Measurements from ENCODE around the gene PDIA2. TPM values are rescaled to one million over a fixed set of nuclear protein-coding genes. Genes with fewer than 3 reads are reported as not detected.

PDIA2 gene
- total RNA-seq, 2 donors from 2014 or later = 0.81 to 3.2 TPM

DNA sequence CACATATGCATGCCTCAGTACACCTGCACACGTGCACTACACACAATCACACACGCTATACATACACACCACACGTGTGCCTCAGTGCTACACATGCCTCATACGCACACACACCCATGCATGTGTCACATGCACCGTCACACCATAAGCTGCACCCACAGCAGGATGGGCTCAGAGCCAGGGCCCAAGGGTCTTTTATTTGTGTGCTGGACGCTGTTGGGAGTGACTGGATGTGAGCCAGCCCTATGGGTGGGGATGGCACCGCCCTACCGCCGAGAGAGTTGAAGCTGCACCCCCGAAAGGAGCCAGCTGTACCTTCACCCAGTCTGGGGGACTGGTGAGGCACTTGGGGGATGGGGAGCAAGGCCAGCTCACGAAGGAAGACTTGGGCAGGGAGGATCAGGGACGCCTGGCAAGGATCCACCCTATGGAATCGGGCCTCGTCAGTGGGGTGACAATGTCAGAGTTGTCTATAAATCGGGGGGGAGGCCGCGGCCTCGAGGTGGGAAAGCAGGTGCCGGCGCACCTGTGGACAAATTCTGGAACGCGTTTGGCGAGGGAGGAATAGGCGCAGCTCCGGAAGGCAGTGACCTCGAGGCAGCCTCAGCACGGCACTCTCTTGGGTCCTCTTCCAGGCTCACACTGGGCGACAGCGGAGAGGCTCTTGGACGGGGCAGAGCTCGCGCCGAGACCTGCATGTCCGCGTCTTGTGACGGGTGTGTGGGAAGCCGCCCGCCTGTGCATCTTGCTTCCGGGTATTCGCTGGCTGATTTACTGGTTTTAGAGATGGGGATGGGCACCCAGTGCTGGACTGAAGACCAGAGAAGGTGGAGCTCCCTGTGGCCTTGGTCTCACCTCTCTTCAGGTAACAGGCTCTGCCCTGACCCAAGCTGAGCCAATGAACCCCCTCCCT lies 14.6 kb upstream of the PDIA2 start:
- H3K9me3 ChIP-seq = no peaks in the 10 kb centered on the region
- no peaks in the 10 kb centered on the region for H3K27me3 ChIP-seq (replicated peaks; ENCODE audit: insufficient read depth)
- TF ChIP-seq, protein P1, sequence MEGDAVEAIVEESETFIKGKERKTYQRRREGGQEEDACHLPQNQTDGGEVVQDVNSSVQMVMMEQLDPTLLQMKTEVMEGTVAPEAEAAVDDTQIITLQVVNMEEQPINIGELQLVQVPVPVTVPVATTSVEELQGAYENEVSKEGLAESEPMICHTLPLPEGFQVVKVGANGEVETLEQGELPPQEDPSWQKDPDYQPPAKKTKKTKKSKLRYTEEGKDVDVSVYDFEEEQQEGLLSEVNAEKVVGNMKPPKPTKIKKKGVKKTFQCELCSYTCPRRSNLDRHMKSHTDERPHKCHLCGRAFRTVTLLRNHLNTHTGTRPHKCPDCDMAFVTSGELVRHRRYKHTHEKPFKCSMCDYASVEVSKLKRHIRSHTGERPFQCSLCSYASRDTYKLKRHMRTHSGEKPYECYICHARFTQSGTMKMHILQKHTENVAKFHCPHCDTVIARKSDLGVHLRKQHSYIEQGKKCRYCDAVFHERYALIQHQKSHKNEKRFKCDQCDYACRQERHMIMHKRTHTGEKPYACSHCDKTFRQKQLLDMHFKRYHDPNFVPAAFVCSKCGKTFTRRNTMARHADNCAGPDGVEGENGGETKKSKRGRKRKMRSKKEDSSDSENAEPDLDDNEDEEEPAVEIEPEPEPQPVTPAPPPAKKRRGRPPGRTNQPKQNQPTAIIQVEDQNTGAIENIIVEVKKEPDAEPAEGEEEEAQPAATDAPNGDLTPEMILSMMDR (IDR thresholded peaks at IDR 0.05) = no peak
- H3K27ac ChIP-seq = no peak overlapping the region
- ATAC-seq (ENCODE audit: insufficient number of reproducible peaks, low FRiP score, low read depth) = no peak
- no peaks in the 10 kb centered on the region for H3K4me1 ChIP-seq (ENCODE audit: control insufficient read depth in 1 of 2, low read depth in 2 of 2)
- peaks cover 7% of the 10 kb centered on the region for H3K36me3 ChIP-seq
- no peak for DNase-seq (ENCODE audit: low spot score)
- H3K4me3 ChIP-seq = no peak overlapping the region

- DNase-seq (ENCODE audit: low spot score) (no peak), ATAC-seq (ENCODE audit: insufficient number of reproducible peaks, low FRiP score, low read depth) (no peak)
- Histone ChIP-seq H3K4me3 (no peak overlapping the region), H3K27ac (no peak overlapping the region), H3K27me3 (replicated peaks; ENCODE audit: insufficient read depth) (no peaks in the 10 kb centered on the region), H3K9me3 (no peaks in the 10 kb centered on the region), H3K36me3 (peaks cover under 1% of the 10 kb centered on the region), H3K4me1 (ENCODE audit: control insufficient read depth in 1 of 2, low read depth in 2 of 2) (no peaks in the 10 kb centered on the region)
- TF ChIP-seq, protein P1 (IDR thresholded peaks at IDR 0.05) = no peak
These were observed 13.7 kb upstream of the PDIA2 start for GRCh38 chr16:269061-269796.

GRCh38 chr16:270381-271255 lies 12.3 kb upstream of the PDIA2 start:
- no peak for DNase-seq (ENCODE audit: low spot score)
- no peak for ATAC-seq (ENCODE audit: insufficient number of reproducible peaks, low FRiP score, low read depth)
- H3K27me3 ChIP-seq (replicated peaks; ENCODE audit: insufficient read depth) = no peaks in the 10 kb centered on the region
- no peaks in the 10 kb centered on the region for H3K36me3 ChIP-seq
- TF ChIP-seq, protein P1 (IDR thresholded peaks at IDR 0.05) = no peak
- H3K4me1 ChIP-seq (ENCODE audit: control insufficient read depth in 1 of 2, low read depth in 2 of 2) = peaks cover 0 to 9% of the 10 kb centered on the region in 2 donors
- no peak overlapping the region for H3K27ac ChIP-seq
- no peak overlapping the region for H3K4me3 ChIP-seq
- H3K9me3 ChIP-seq = no peaks in the 10 kb centered on the region

DNA sequence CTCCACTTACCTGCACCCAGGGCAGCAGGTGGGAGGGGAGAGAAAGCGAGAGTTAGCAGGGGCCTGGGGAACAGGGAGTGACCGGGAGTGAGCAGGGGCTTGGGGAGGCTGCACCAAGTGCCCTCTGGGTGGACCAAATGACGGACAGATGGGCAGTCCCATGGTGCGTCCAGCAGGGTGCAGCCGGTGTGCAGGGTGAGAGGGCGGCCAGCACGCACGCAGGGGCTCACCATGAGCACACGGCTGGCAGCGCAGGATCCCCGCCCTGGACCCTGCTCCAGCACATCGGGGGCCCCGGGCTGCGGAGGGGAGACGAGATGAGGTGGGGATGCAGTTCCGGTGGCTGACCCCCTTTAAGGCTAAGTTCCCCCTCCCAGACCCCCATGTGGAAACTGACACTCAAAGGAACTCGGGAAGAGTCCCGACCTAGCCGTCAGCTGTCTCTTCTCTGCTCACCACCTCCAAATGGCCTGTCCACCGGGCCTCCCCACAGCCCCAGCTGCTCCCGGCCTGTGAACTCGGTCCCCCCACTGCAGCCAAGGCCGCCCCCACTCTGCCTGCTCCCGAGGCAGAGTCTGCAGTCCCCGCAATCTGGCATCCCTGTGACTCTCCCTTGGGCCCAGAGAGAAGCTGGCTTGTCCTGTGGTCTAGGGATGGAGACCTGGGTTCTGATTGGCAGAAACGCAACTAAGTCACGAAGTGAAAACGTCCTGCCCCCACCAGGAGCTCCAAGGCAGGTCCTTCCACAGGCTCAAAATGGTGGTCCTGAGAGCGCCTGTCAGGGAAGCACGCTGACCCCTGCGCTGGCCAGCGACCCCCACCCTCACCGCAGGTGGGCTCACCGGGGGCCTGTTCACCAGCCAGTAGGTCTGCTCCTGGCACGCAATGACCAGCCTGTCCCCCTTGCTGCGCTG lies 10.1 kb upstream of the PDIA2 start:
- Histone ChIP-seq H3K4me3 (no peak overlapping the region), H3K9me3 (no peaks in the 10 kb centered on the region), H3K27ac (no peak overlapping the region), H3K27me3 (replicated peaks; ENCODE audit: insufficient read depth) (no peaks in the 10 kb centered on the region), H3K36me3 (no peaks in the 10 kb centered on the region), H3K4me1 (ENCODE audit: control insufficient read depth in 1 of 2, low read depth in 2 of 2) (peaks cover 0 to 9% of the 10 kb centered on the region in 2 donors)
- TF ChIP-seq, protein P1 (IDR thresholded peaks at IDR 0.05) = no peak
- ATAC-seq (ENCODE audit: insufficient number of reproducible peaks, low FRiP score, low read depth) (no peak), DNase-seq (ENCODE audit: low spot score) (no peak)

Data from thoracic aorta (tissue), 2 donors.